Limb (tissue), 2 donors: ENCODE results near the gene UXS1.

Experiments used
- DNase-seq, 2 donors: peaks; one replicate each; pipeline ENCODE4 v3.0.0-alpha.2; 2016; ENCODE audit errors: extremely low spot score in 2 of 2

The UXS1 gene

GRCh38 chr2:106054880-106055655 is 139.0 kb downstream of the UXS1 start:
- DNase-seq, result no peak

GRCh38 chr2:106054321-106054720 is 139.8 kb downstream of the UXS1 start:
- DNase-seq, result no peak

- DNase-seq, result no peak
These were observed 140.5 kb downstream of the UXS1 start for GRCh38 chr2:106053581-106053980.

GRCh38 chr2:106053116-106053515 is 141.0 kb downstream of the UXS1 start:
- DNase-seq, result no peak

- no peak for DNase-seq
These were observed 149.2 kb downstream of the UXS1 start for GRCh38 chr2:106044859-106045258.

GRCh38 chr2:106044021-106044420 is 150.1 kb downstream of the UXS1 start:
- no peak for DNase-seq
